ENCODE measurements around the gene BSPRY. TPM values are rescaled to one million over a fixed set of nuclear protein-coding genes. Genes with fewer than 3 reads are reported as not detected.
"Not testable (repeated sequence)": the region's sequence is repeated elsewhere in the genome, so short reads cannot be mapped to it uniquely, and the experiment has no call there.

Gene BSPRY
- total RNA-seq, 1 experiment from 2014 or later, result 1.5 TPM

GRCh38 chr9:113406873-113407511 lies 57.7 kb downstream of the BSPRY start:
- H3K4me3 ChIP-seq (ENCODE audit: insufficient read depth, low read depth, low read length); H3K27me3 ChIP-seq (ENCODE audit: control insufficient read depth, insufficient read depth, low read length): not testable (repeated sequence)
- H3K36me3 ChIP-seq (replicated peaks; ENCODE audit: control insufficient read depth, insufficient read depth, low read length), result peaks cover 13% of the 10 kb centered on the region
- peak; percentile 65 for DNase-seq

- H3K4me3 ChIP-seq (ENCODE audit: insufficient read depth, low read depth, low read length), result peak overlapping the region; percentile 93
- H3K36me3 ChIP-seq (replicated peaks; ENCODE audit: control insufficient read depth, insufficient read depth, low read length), result peaks cover 13% of the 10 kb centered on the region
- DNase-seq, result no peak
- H3K27me3 ChIP-seq (ENCODE audit: control insufficient read depth, insufficient read depth, low read length), result no peaks in the 10 kb centered on the region
These were observed 60.1 kb downstream of the BSPRY start for GRCh38 chr9:113409481-113409880.

- peak overlapping the region; percentile 93 for H3K4me3 ChIP-seq (ENCODE audit: insufficient read depth, low read depth, low read length)
- peaks cover 13% of the 10 kb centered on the region for H3K36me3 ChIP-seq (replicated peaks; ENCODE audit: control insufficient read depth, insufficient read depth, low read length)
- DNase-seq, result no peak
- no peaks in the 10 kb centered on the region for H3K27me3 ChIP-seq (ENCODE audit: control insufficient read depth, insufficient read depth, low read length)
These were observed 60.5 kb downstream of the BSPRY start for GRCh38 chr9:113409883-113410206.

- Histone ChIP-seq H3K4me3 (ENCODE audit: insufficient read depth, low read depth, low read length) (peak within 1 kb of the TSS; percentile 93), H3K27me3 (ENCODE audit: control insufficient read depth, insufficient read depth, low read length) (no peaks in the 10 kb centered on the region), H3K36me3 (replicated peaks; ENCODE audit: control insufficient read depth, insufficient read depth, low read length) (peaks cover 13% of the 10 kb centered on the region)
- DNase-seq, result peak; percentile 95
These were observed 61.0 kb downstream of the BSPRY start, which contains the start of the genes C9orf43 and POLE3 for GRCh38 chr9:113410207-113410864. TSS of gene C9orf43 (plus strand) at chr9:113410747. CDS start at chr9:113413494, 2,747 bp downstream. TSS of gene POLE3 (minus strand) at chr9:113410675. CDS start at chr9:113410293, 382 bp downstream.

GRCh38 chr9:113416149-113416721 lies 66.9 kb downstream of the BSPRY start:
- Histone ChIP-seq H3K4me3 (ENCODE audit: insufficient read depth, low read depth, low read length) (no peak overlapping the region), H3K36me3 (replicated peaks; ENCODE audit: control insufficient read depth, insufficient read depth, low read length) (no peaks in the 10 kb centered on the region), H3K27me3 (ENCODE audit: control insufficient read depth, insufficient read depth, low read length) (no peaks in the 10 kb centered on the region)
- DNase-seq, result no peak

- H3K4me3 ChIP-seq (ENCODE audit: insufficient read depth, low read depth, low read length), result no peak overlapping the region
- H3K27me3 ChIP-seq (ENCODE audit: control insufficient read depth, insufficient read depth, low read length), result no peaks in the 10 kb centered on the region
- no peak for DNase-seq
- H3K36me3 ChIP-seq (replicated peaks; ENCODE audit: control insufficient read depth, insufficient read depth, low read length), result no peaks in the 10 kb centered on the region
These were observed 68.0 kb downstream of the BSPRY start for GRCh38 chr9:113417370-113417769.

Other genes with a start within 250 kb of the BSPRY start
- 0.41 and 2.3 TPM in 2 replicates for gene SLC31A2, start 198.5 kb upstream of the BSPRY start, total RNA-seq (2014; rRNA removed; shearing (Covaris generic))
- gene FKBP15, start 128.3 kb upstream of the BSPRY start, total RNA-seq (2014; rRNA removed; shearing (Covaris generic)), result 12.9 and 15.2 TPM in 2 replicates
- 21.8 and 26.7 TPM in 2 replicates for gene SLC31A1, start 128.0 kb upstream of the BSPRY start, total RNA-seq (2014; rRNA removed; shearing (Covaris generic))
- gene CDC26, start 74.0 kb upstream of the BSPRY start, total RNA-seq (2014; rRNA removed; shearing (Covaris generic)), result 36.0 and 40.8 TPM in 2 replicates
- 34.5 and 38.4 TPM in 2 replicates for gene PRPF4, start 73.9 kb upstream of the BSPRY start, total RNA-seq (2014; rRNA removed; shearing (Covaris generic))
- gene RNF183, start 46.2 kb upstream of the BSPRY start, total RNA-seq (2014; rRNA removed; shearing (Covaris generic)), result 0.78 TPM in 1 of 2 replicates, not detected in the other
- gene WDR31, start 9.3 kb upstream of the BSPRY start, total RNA-seq (2014; rRNA removed; shearing (Covaris generic)), result 0.11 and 0.38 TPM in 2 replicates
- 26.2 and 36.2 TPM in 2 replicates for gene HDHD3, start 27.4 kb downstream of the BSPRY start, total RNA-seq (2014; rRNA removed; shearing (Covaris generic))
- 10.9 and 11.6 TPM in 2 replicates for gene ALAD, start 51.7 kb downstream of the BSPRY start, total RNA-seq (2014; rRNA removed; shearing (Covaris generic))
- gene POLE3, start 61.1 kb downstream of the BSPRY start, total RNA-seq (2014; rRNA removed; shearing (Covaris generic)), result 61.2 and 61.6 TPM in 2 replicates
- gene C9orf43, start 61.2 kb downstream of the BSPRY start, total RNA-seq (2014; rRNA removed; shearing (Covaris generic)), result 0.41 and 0.42 TPM in 2 replicates
- gene RGS3, start 114.2 kb downstream of the BSPRY start, total RNA-seq (2014; rRNA removed; shearing (Covaris generic)), result 18.2 and 22.4 TPM in 2 replicates